HG03025 (cell line): Measurements from ENCODE around the gene SIL1.
"Not testable (repeated sequence)": the region's sequence is repeated elsewhere in the genome, so short reads cannot be mapped to it uniquely, and the experiment has no call there.

ENCODE experiments used
- ATAC-seq: cut with Tn5 transposase; IDR thresholded peaks from one replicate; pipeline ENCODE4 v1.9.1; 2021; ENCODE audit warnings: mild to moderate bottlenecking, moderate library complexity; ENCODE audit not compliant: unreplicated experiment, low FRiP score

SIL1 gene

GRCh38 chr5:139116100-139116655 lies 82.0 kb downstream of the SIL1 start:
- no peak for ATAC-seq

- no peak for ATAC-seq
Measured at GRCh38 chr5:139113892-139114291, 84.3 kb downstream of the SIL1 start.

GRCh38 chr5:139112362-139112761 lies 85.8 kb downstream of the SIL1 start:
- not testable (repeated sequence) for ATAC-seq

GRCh38 chr5:139110526-139111168 lies 87.5 kb downstream of the SIL1 start:
- ATAC-seq: no peak

- ATAC-seq: no peak
Measured at GRCh38 chr5:139108063-139108824, 89.9 kb downstream of the SIL1 start.

GRCh38 chr5:139105621-139106071 lies 92.5 kb downstream of the SIL1 start:
- ATAC-seq: no peak

- no peak for ATAC-seq
Measured at GRCh38 chr5:139104577-139105276, 93.4 kb downstream of the SIL1 start.

- no peak for ATAC-seq
Measured at GRCh38 chr5:139103762-139104161, 94.4 kb downstream of the SIL1 start.

GRCh38 chr5:139100825-139101224 lies 97.3 kb downstream of the SIL1 start:
- no peak for ATAC-seq

GRCh38 chr5:139094154-139095131 lies 103.7 kb downstream of the SIL1 start:
- peak; percentile 96 for ATAC-seq

- ATAC-seq: no peak
Measured at GRCh38 chr5:139092741-139093343, 105.3 kb downstream of the SIL1 start.

- ATAC-seq: no peak
Measured at GRCh38 chr5:139091439-139092156, 106.6 kb downstream of the SIL1 start.

GRCh38 chr5:139090581-139090980 lies 107.6 kb downstream of the SIL1 start:
- no peak for ATAC-seq

- ATAC-seq: no peak
Measured at GRCh38 chr5:139088024-139088423, 110.1 kb downstream of the SIL1 start.

GRCh38 chr5:139082813-139083498 lies 115.2 kb downstream of the SIL1 start:
- no peak for ATAC-seq

GRCh38 chr5:139079991-139080610 lies 118.1 kb downstream of the SIL1 start:
- ATAC-seq: no peak

- ATAC-seq: no peak
Measured at GRCh38 chr5:139079225-139079990, 118.8 kb downstream of the SIL1 start.
